Endodermal cell (in vitro differentiated cells): ENCODE data around the gene VWA3B. TPM values are rescaled to one million over a fixed set of nuclear protein-coding genes. Genes with fewer than 3 reads are reported as not detected.

Experiments used
- DNase-seq: peaks from one replicate; pipeline ENCODE4 v3.0.0-alpha.2; 2017
- H3K27ac ChIP-seq: 2 replicates; pipeline ENCODE4 v1.5.1; 2013; ENCODE audit warnings: mild to moderate bottlenecking, low read depth, low read length, moderate library complexity
- H3K27me3 ChIP-seq: 2 replicates; pipeline ENCODE4 v1.6.1; 2013; ENCODE audit warnings: mild to moderate bottlenecking, low read length, moderate library complexity; ENCODE audit not compliant: insufficient read depth, control insufficient read depth, poor library complexity, severe bottlenecking
- H3K36me3 ChIP-seq: 2 replicates; pipeline ENCODE4 v1.7.0; 2013; ENCODE audit warnings: mild to moderate bottlenecking, low read length, moderate library complexity; ENCODE audit not compliant: control insufficient read depth, insufficient read depth
- H3K4me1 ChIP-seq: one replicate; pipeline ENCODE4 v1.7.0; 2013; ENCODE audit warnings: low read length; ENCODE audit not compliant: control insufficient read depth, insufficient read depth
- H3K4me3 ChIP-seq: 2 replicates; pipeline ENCODE4 v1.5.1; 2013; ENCODE audit warnings: mild to moderate bottlenecking, low read length, moderate library complexity
- H3K9ac ChIP-seq: 2 replicates; pipeline ENCODE4 v1.6.1; 2013; ENCODE audit warnings: mild to moderate bottlenecking, low read length, moderate library complexity; ENCODE audit not compliant: poor library complexity, severe bottlenecking; ENCODE audit errors: extremely low read depth
- H3K9me3 ChIP-seq: 2 replicates; pipeline ENCODE4 v1.6.1; 2013; ENCODE audit warnings: mild to moderate bottlenecking, low read length, moderate library complexity; ENCODE audit not compliant: control insufficient read depth
- H3K27ac Mint-ChIP-seq: 2 replicates; pipeline ENCODE4 v1.8.0; 2020; ENCODE audit warnings: mixed read lengths
- H3K27me3 Mint-ChIP-seq: 2 replicates; pipeline ENCODE4 v1.8.0; 2021; ENCODE audit warnings: mild to moderate bottlenecking, mixed read lengths; ENCODE audit not compliant: insufficient read depth
- H3K36me3 Mint-ChIP-seq: 2 replicates; pipeline ENCODE4 v1.8.0; 2020; ENCODE audit warnings: low read depth, mixed read lengths
- H3K4me1 Mint-ChIP-seq: 2 replicates; pipeline ENCODE4 v1.8.0; 2020; ENCODE audit warnings: mixed read lengths
- H3K4me3 Mint-ChIP-seq: 2 replicates; pipeline ENCODE4 v1.8.0; 2020; ENCODE audit warnings: mild to moderate bottlenecking, moderate library complexity, mixed read lengths
- H3K9me3 Mint-ChIP-seq: 2 replicates; pipeline ENCODE4 v1.8.0; 2020; ENCODE audit warnings: mild to moderate bottlenecking, mixed read lengths
- CTCF ChIP-seq: fragments of 200-600 bp; sonication (generic); conservative IDR thresholded peaks from 2 replicates; pipeline ENCODE4 v1.5.0; 2021; ENCODE audit warnings: antibody characterized with exemption, mild to moderate bottlenecking
- WGBS, 2 experiments: methylation state at CpG; one replicate each; pipeline versions ENCODE4 v1.1.5 to v1.1.7; 2013; ENCODE audit warnings: missing lambda C conversion rate in 2 of 2, mixed read lengths in 1 of 2; ENCODE audit not compliant: insufficient coverage in 1 of 2, insufficient read length in 1 of 2; 5-methylcytosine and 5-hydroxymethylcytosine counted together
- total RNA-seq, 2 donors: library from RNA; stranded (reverse); fragmentation: NEBNext Ultra II Directional in 1 of 2; extraction: Animal tissue kit (Norgen Biotek cat#: 25700) in 1 of 2; gene quantifications; 2 replicates in 1 of 2; 3 replicates in 1 of 2; pipeline ENCODE4 v1.2.1, GENCODE V29; 2021

The VWA3B gene
- total RNA-seq, 2 donors from 2014 or later = 0.38 to 0.64 TPM

GRCh38 chr2:98212092-98213000 lies 125.4 kb downstream of the VWA3B start:
- Histone ChIP-seq H3K27me3 (no peaks in the 10 kb centered on the region), H3K27ac (peak overlapping the region; percentile 59), H3K9me3 (no peaks in the 10 kb centered on the region), H3K9ac (no peak overlapping the region), H3K4me3 (no peak overlapping the region), H3K36me3 (no peaks in the 10 kb centered on the region), H3K4me1 (no peaks in the 10 kb centered on the region)
- WGBS, 2 experiments = 80 to 85% methylated on average over 5 to 9 of the region's 9 CpGs
- Mint-ChIP-seq H3K27ac (no peak overlapping the region), H3K4me3 (no peak overlapping the region), H3K36me3 (no peaks in the 10 kb centered on the region), H3K27me3 (no peaks in the 10 kb centered on the region), H3K9me3 (no peaks in the 10 kb centered on the region), H3K4me1 (peaks cover 11% of the 10 kb centered on the region)
- no peak for TF ChIP-seq CTCF
- no peak for DNase-seq

GRCh38 chr2:98216616-98217015 lies 129.6 kb downstream of the VWA3B start:
- Mint-ChIP-seq H3K4me1 (peaks cover 10% of the 10 kb centered on the region), H3K36me3 (peaks cover 2% of the 10 kb centered on the region), H3K27ac (no peak overlapping the region), H3K4me3 (no peak overlapping the region), H3K9me3 (peaks cover 16% of the 10 kb centered on the region), H3K27me3 (no peaks in the 10 kb centered on the region)
- Histone ChIP-seq H3K9ac (no peak overlapping the region), H3K4me3 (no peak overlapping the region), H3K4me1 (no peaks in the 10 kb centered on the region), H3K9me3 (peaks cover 23% of the 10 kb centered on the region), H3K27me3 (no peaks in the 10 kb centered on the region), H3K36me3 (no peaks in the 10 kb centered on the region), H3K27ac (no peak overlapping the region)
- no peak for DNase-seq
- TF ChIP-seq CTCF = no peak
- WGBS, 2 experiments = 83 to 87% methylated on average over 3 to 4 of the region's 4 CpGs

- Histone ChIP-seq H3K4me1 (no peaks in the 10 kb centered on the region), H3K4me3 (peak overlapping the region; percentile 45), H3K27me3 (no peaks in the 10 kb centered on the region), H3K36me3 (no peaks in the 10 kb centered on the region), H3K9ac (no peak overlapping the region), H3K27ac (no peak overlapping the region), H3K9me3 (peaks cover 23% of the 10 kb centered on the region)
- Mint-ChIP-seq H3K27me3 (no peaks in the 10 kb centered on the region), H3K4me3 (no peak overlapping the region), H3K9me3 (peaks cover 16% of the 10 kb centered on the region), H3K27ac (no peak overlapping the region), H3K36me3 (peaks cover 2% of the 10 kb centered on the region), H3K4me1 (no peaks in the 10 kb centered on the region)
- no peak for TF ChIP-seq CTCF
- 89 to 91% methylated on average over 2 to 3 of the region's 3 CpGs for WGBS, 2 experiments
- no peak for DNase-seq
Observed at GRCh38 chr2:98219152-98219551, 132.2 kb downstream of the VWA3B start.
